K562 (cell line): Measurements from ENCODE around the gene AFAP1. TPM values are rescaled to one million over a fixed set of nuclear protein-coding genes. Genes with fewer than 3 reads are reported as not detected.

Source experiments
- ATAC-seq: fragments of 200-7000 bp; cut with Tn5 transposase; 3 replicates; pipeline ENCODE4 v1.9.1; 2020; ENCODE audit warnings: moderate library complexity
- BruUV-seq: library from RNA; stranded (reverse); fragments of 400-500 nt; replicated peaks from 2 replicates; lab custom pipeline; 2021; lab: Mats Ljungman, UMichigan
- CTCF ChIA-PET: fragments of 300-600 bp; formaldehyde crosslinking; extraction: SDS; loops from one replicate; lab custom pipeline; 2021; ENCODE audit warnings: low intra/inter-chr PET ratio; lab: Yijun Ruan, JAX
- POLR2A ChIA-PET: fragments of 300-600, 350-650 bp; sonication (Branson Sonifier 250); formaldehyde crosslinking; extraction: SDS; loops from one replicate; lab custom pipeline; 2021; ENCODE audit warnings: antibody characterized with exemption, inconsistent platforms; lab: Yijun Ruan, JAX
- DNase-seq, 4 experiments: peaks; one replicate each; pipeline versions ENCODE4 v3.0.0 to v3.0.0-alpha.2; 2011 to 2018; ENCODE audit warnings: low spot score in 3 of 4, mixed read lengths in 3 of 4; ENCODE audit errors: extremely low read depth in 1 of 4
- FAIRE-seq: peaks from 2 replicates; lab custom pipeline; 2011; peaks lifted over from hg19 to GRCh38; lab: Jason Lieb, UNC
- H2AFZ ChIP-seq: 2 replicates; pipeline ENCODE4 v1.6.0; 2011; ENCODE audit warnings: low read depth, low read length, control low read depth, inconsistent platforms
- H3K27ac ChIP-seq: fragments of 200-600 bp; 3 replicates; pipeline ENCODE4 v1.8.0; 2011; ENCODE audit warnings: low read depth, mild to moderate bottlenecking, control low read depth, inconsistent platforms, low read length, moderate library complexity, mixed read lengths; ENCODE audit errors: extremely low read depth
- H3K27me3 ChIP-seq, 2 experiments: fragments of 300-600 bp in 1 of 2; 2 replicates in 1 of 2; 3 replicates in 1 of 2; pipeline versions ENCODE4 v1.6.0 to v1.8.0; 2011; ENCODE audit warnings: inconsistent platforms in 2 of 2, low read length in 2 of 2, mild to moderate bottlenecking in 1 of 2, mixed read lengths in 1 of 2, moderate library complexity in 1 of 2; ENCODE audit not compliant: control insufficient read depth in 2 of 2, insufficient read depth in 2 of 2
- H3K36me3 ChIP-seq: fragments of 300-600 bp; 3 replicates; pipeline ENCODE4 v1.8.0; 2011; ENCODE audit warnings: mild to moderate bottlenecking, low read length, inconsistent platforms; ENCODE audit not compliant: control insufficient read depth, insufficient read depth
- H3K4me1 ChIP-seq, 2 experiments: fragments of 200-600 bp in 1 of 2; replicated peaks in 1 of 2; 2 replicates in 1 of 2; 3 replicates in 1 of 2; pipeline versions ENCODE4 v1.5.1 to v1.8.0; 2011; ENCODE audit warnings: inconsistent platforms in 2 of 2, low read length in 2 of 2, mild to moderate bottlenecking in 1 of 2, mixed read lengths in 1 of 2, moderate library complexity in 1 of 2; ENCODE audit not compliant: control insufficient read depth in 2 of 2, insufficient read depth in 2 of 2
- H3K4me2 ChIP-seq: 2 replicates; pipeline ENCODE4 v1.6.1; 2011; ENCODE audit warnings: low read length, control low read depth, inconsistent platforms, mixed read lengths; ENCODE audit not compliant: insufficient read depth
- H3K4me3 ChIP-seq: fragments of 200-600 bp; sonication (generic), shearing (Covaris generic); 2 replicates; pipeline ENCODE4 v1.5.1; 2016; ENCODE audit warnings: control low read depth, inconsistent platforms
- H3K79me2 ChIP-seq: fragments of 200-600 bp; 3 replicates; pipeline ENCODE4 v1.8.0; 2011; ENCODE audit warnings: low read length, inconsistent platforms; ENCODE audit not compliant: control insufficient read depth, insufficient read depth
- H3K9ac ChIP-seq, 2 experiments: 2 replicates each; pipeline versions ENCODE4 v1.6.0 to v1.6.1; 2011; ENCODE audit warnings: low read depth in 2 of 2, low read length in 2 of 2, control low read depth in 1 of 2, inconsistent platforms in 1 of 2, mild to moderate bottlenecking in 1 of 2, mixed read lengths in 1 of 2; ENCODE audit not compliant: insufficient read depth in 1 of 2
- H3K9me1 ChIP-seq: one replicate; pipeline ENCODE4 v1.6.0; 2011; ENCODE audit warnings: inconsistent platforms, mild to moderate bottlenecking, low read length, moderate library complexity; ENCODE audit not compliant: control insufficient read depth, insufficient read depth
- H3K9me3 ChIP-seq: replicated peaks from 2 replicates; pipeline ENCODE4 v1.5.1; 2011; ENCODE audit warnings: low read depth, low read length, inconsistent platforms; ENCODE audit not compliant: control insufficient read depth, insufficient read depth
- H4K20me1 ChIP-seq: replicated peaks from 2 replicates; pipeline ENCODE4 v1.6.1; 2011; ENCODE audit warnings: low read length, inconsistent platforms, mixed read lengths; ENCODE audit not compliant: control insufficient read depth, insufficient read depth
- BACH1 ChIP-seq: fragments of 200-800 bp; sonication (Bioruptor generic); IDR thresholded peaks from 2 replicates; pipeline ENCODE4 v1.6.1; 2016; ENCODE audit warnings: missing genetic modification characterization, missing compliant biosample characterization
- CEBPB ChIP-seq: fragments of 450-650 bp; IDR thresholded peaks from 2 replicates; pipeline ENCODE4 v1.6.1; 2016; ENCODE audit warnings: missing genetic modification characterization, missing compliant biosample characterization
- CTCFL ChIP-seq: IDR thresholded peaks from 2 replicates; pipeline ENCODE4 v1.6.1; 2011; ENCODE audit warnings: borderline replicate concordance, low read depth, mild to moderate bottlenecking, moderate library complexity, low read length; ENCODE audit not compliant: insufficient read depth, poor library complexity, severe bottlenecking
- ERF ChIP-seq: fragments of 450-650 bp; formaldehyde crosslinking; IDR thresholded peaks from 2 replicates; pipeline ENCODE4 v1.4.0; 2020; ENCODE audit warnings: mild to moderate bottlenecking, mixed read lengths
- KLF1 ChIP-seq: fragments of 450-650 bp; IDR thresholded peaks from 2 replicates; pipeline ENCODE4 v1.6.1; 2016; ENCODE audit warnings: missing genetic modification characterization, missing compliant biosample characterization
- NR3C1 ChIP-seq: sonication (generic); formaldehyde crosslinking; IDR thresholded peaks from 2 replicates; pipeline ENCODE4 v1.8.1; 2022; ENCODE audit warnings: missing genetic modification reagents
- NUFIP1 ChIP-seq: fragments of 450-650 bp; IDR thresholded peaks from 2 replicates; pipeline ENCODE4 v1.6.1; 2018; ENCODE audit not compliant: partially characterized antibody
- RBM39 ChIP-seq: fragments of 200-400 bp; formaldehyde crosslinking; optimal IDR thresholded peaks from 2 replicates; pipeline ENCODE3; 2018; ENCODE audit warnings: low read depth, low read length
- SMAD1 ChIP-seq: fragments of 150-350 bp; IDR thresholded peaks from 2 replicates; pipeline ENCODE4 v1.6.1; 2014; ENCODE audit warnings: low read length, low read depth; ENCODE audit not compliant: partially characterized antibody
- TAF7 ChIP-seq: fragments of 450-650 bp; IDR thresholded peaks from 2 replicates; pipeline ENCODE4 v1.6.1; 2016; ENCODE audit warnings: missing genetic modification characterization, missing compliant biosample characterization
- TBP ChIP-seq: optimal IDR thresholded peaks from 2 replicates; pipeline ENCODE3; 2011; ENCODE audit warnings: low read depth, low read length, improper control_type of control experiment
- TCF7 ChIP-seq: sonication (generic); IDR thresholded peaks from 2 replicates; pipeline ENCODE4 v1.6.1; 2016; ENCODE audit warnings: antibody characterized with exemption, borderline replicate concordance
- ZNF584 ChIP-seq: fragments of 200-800 bp; sonication (Bioruptor generic); IDR thresholded peaks from 2 replicates; pipeline ENCODE4 v1.6.1; 2016; ENCODE audit warnings: low read depth, mild to moderate bottlenecking, missing genetic modification characterization, missing compliant biosample characterization
- WGBS: fragments of 100-300 bp; shearing (Covaris generic); methylation state at CpG from one replicate; pipeline ENCODE4 v1.1.6; 2016; ENCODE audit warnings: low coverage, mixed read lengths; ENCODE audit not compliant: insufficient coverage; ENCODE audit errors: missing lambda C conversion rate; 5-methylcytosine and 5-hydroxymethylcytosine counted together
- in situ Hi-C: fragments of 300-500 bp; cut with MboI; formaldehyde crosslinking; loops from 4 replicates; pipeline ENCODE4 v1.15.0; 2018; ENCODE audit warnings: inconsistent platforms, mixed read lengths
- intact Hi-C: fragments of 100-400 bp; cut with micrococcal nuclease; formaldehyde crosslinking; loops from 2 replicates; pipeline ENCODE4 v1.14.2; 2022
- polyA plus RNA-seq, 8 experiments: library from polyadenylated mRNA; depleted of rRNA in 4 of 8; stranded (reverse) in 5 of 8; unstranded in 3 of 8; fragments of >200 nt; fragmentation: Nextera tagmentation in 2 of 8; fragmentation: Illumina TruSeq in 1 of 8; extraction: Ambion mirVana in 2 of 8; extraction: Trizol in 1 of 8; gene quantifications; 2 replicates each; pipeline versions ENCODE4 v1.2.1 to v1.2.3, GENCODE V29; 2011 to 2014; ENCODE audit warnings: inconsistent platforms in 1 of 8, missing spikeins in 1 of 8
- total RNA-seq, 7 experiments: library from RNA; depleted of rRNA in 6 of 7; stranded (reverse); fragments of >200 nt in 6 of 7; fragmentation: Illumina TruSeq in 2 of 7; extraction: Trizol in 2 of 7; gene quantifications; 2 replicates each; pipeline versions ENCODE4 v1.2.1 to v1.2.3, GENCODE V29; 2011 to 2021; ENCODE audit warnings: low replicate concordance in 1 of 7
- TF ChIP-seq, protein P1 (sequence below): sonication (generic); formaldehyde crosslinking; IDR thresholded peaks from 2 replicates; pipeline ENCODE4 v1.8.0; 2023; ENCODE audit warnings: mild to moderate bottlenecking, missing genetic modification reagents
- TF ChIP-seq, protein P2 (sequence below): fragments of 450-650 bp; formaldehyde crosslinking; IDR thresholded peaks from 2 replicates; pipeline ENCODE4 v1.4.0; 2020; ENCODE audit warnings: mild to moderate bottlenecking, moderate library complexity

AFAP1 gene
- total and polyA plus RNA-seq, 9 of the 15 experiments (the other 6 are each of a cell fraction or from before 2014, with no cell fraction given) = 0.07 to 0.42 (median 0.12) TPM; not detected in 1

DNA sequence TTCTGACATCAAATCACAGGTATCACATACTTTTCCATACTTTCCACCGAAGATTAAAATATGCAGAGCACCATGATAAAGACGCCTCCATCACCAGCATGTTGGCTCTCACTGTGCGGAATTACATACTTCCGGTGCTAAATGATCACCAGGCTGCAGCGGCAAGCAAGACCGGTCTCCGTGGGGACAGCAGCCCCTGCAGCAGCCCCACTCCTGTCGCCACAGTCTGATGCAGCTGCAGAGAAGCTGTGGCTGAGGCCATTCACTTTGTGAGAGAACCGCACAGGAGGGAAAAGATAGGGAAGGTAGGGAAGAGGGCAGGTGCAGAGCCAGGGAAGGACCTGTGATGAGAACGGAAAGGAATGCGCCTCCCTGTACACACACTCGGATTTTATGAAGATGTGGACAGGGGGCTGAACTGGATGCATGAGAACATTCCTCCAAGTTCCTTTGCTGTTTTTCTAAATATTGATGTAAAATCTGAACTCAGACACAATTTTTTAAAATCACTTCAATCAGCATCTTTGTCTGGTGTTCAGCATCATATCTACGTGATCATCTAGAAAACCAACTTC, 38.3 kb downstream of the AFAP1 start:
- Histone ChIP-seq H3K4me3 (no peak overlapping the region), H3K9ac (no peak overlapping the region), H2AFZ (no peak overlapping the region), H3K9me1 (no peaks in the 10 kb centered on the region), H3K27ac (no peak overlapping the region), H3K4me2 (no peak overlapping the region), H3K36me3 (no peaks in the 10 kb centered on the region), H3K9me3 (no peaks in the 10 kb centered on the region), H3K27me3 (peaks cover 15 to 41% of the 10 kb centered on the region in 2 experiments), H3K4me1 (no peaks in the 10 kb centered on the region), H3K79me2 (no peaks in the 10 kb centered on the region), H4K20me1 (0 out of 2 replicates have a peak, but pooled peaks cover 4% of the 10 kb centered on the region)
- ATAC-seq = no peak
- ChIA-PET CTCF (no interaction called here), POLR2A (interaction anchor here (0.6 to 0.8 kb wide), 2 partner anchors 70 to 83 kb away, joined by 3 read pairs; no protein-coding TSS in a partner anchor)
- intact Hi-C loops (no loop called here), in situ Hi-C loops (no loop called here)
- no peak for DNase-seq
- no TSS peak for BruUV-seq
- no peak for FAIRE-seq
- WGBS = 0% methylated on average over 12 of the region's 13 CpGs
- TF ChIP-seq NUFIP1 (no peak), KLF1 (tag) (no peak), TBP (no peak), BACH1 (tag) (no peak), TAF7 (no peak), ERF (CRISPR knock-in tag) (no peak), RBM39 (no peak), CEBPB (no peak), SMAD1 (no peak), CTCFL (no peak), ZNF584 (CRISPR knock-in tag) (no peak), NR3C1 (CRISPR knock-in tag) (no peak), TCF7 (no peak)
- TF ChIP-seq, protein P1, sequence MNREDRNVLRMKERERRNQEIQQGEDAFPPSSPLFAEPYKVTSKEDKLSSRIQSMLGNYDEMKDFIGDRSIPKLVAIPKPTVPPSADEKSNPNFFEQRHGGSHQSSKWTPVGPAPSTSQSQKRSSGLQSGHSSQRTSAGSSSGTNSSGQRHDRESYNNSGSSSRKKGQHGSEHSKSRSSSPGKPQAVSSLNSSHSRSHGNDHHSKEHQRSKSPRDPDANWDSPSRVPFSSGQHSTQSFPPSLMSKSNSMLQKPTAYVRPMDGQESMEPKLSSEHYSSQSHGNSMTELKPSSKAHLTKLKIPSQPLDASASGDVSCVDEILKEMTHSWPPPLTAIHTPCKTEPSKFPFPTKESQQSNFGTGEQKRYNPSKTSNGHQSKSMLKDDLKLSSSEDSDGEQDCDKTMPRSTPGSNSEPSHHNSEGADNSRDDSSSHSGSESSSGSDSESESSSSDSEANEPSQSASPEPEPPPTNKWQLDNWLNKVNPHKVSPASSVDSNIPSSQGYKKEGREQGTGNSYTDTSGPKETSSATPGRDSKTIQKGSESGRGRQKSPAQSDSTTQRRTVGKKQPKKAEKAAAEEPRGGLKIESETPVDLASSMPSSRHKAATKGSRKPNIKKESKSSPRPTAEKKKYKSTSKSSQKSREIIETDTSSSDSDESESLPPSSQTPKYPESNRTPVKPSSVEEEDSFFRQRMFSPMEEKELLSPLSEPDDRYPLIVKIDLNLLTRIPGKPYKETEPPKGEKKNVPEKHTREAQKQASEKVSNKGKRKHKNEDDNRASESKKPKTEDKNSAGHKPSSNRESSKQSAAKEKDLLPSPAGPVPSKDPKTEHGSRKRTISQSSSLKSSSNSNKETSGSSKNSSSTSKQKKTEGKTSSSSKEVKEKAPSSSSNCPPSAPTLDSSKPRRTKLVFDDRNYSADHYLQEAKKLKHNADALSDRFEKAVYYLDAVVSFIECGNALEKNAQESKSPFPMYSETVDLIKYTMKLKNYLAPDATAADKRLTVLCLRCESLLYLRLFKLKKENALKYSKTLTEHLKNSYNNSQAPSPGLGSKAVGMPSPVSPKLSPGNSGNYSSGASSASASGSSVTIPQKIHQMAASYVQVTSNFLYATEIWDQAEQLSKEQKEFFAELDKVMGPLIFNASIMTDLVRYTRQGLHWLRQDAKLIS = no peak
- TF ChIP-seq, protein P2, sequence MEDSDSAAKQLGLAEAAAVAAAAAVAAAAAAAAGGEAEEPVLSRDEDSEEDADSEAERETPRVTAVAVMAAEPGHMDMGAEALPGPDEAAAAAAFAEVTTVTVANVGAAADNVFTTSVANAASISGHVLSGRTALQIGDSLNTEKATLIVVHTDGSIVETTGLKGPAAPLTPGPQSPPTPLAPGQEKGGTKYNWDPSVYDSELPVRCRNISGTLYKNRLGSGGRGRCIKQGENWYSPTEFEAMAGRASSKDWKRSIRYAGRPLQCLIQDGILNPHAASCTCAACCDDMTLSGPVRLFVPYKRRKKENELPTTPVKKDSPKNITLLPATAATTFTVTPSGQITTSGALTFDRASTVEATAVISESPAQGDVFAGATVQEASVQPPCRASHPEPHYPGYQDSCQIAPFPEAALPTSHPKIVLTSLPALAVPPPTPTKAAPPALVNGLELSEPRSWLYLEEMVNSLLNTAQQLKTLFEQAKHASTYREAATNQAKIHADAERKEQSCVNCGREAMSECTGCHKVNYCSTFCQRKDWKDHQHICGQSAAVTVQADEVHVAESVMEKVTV (CRISPR knock-in tag) = no peak
